ENCODE measurements around the gene HNRNPR. TPM values are rescaled to one million over a fixed set of nuclear protein-coding genes. Genes with fewer than 3 reads are reported as not detected.

Gene HNRNPR
- total RNA-seq, 3 donors from 2014 or later: 84.0 to 108 (median 96.6) TPM

DNA sequence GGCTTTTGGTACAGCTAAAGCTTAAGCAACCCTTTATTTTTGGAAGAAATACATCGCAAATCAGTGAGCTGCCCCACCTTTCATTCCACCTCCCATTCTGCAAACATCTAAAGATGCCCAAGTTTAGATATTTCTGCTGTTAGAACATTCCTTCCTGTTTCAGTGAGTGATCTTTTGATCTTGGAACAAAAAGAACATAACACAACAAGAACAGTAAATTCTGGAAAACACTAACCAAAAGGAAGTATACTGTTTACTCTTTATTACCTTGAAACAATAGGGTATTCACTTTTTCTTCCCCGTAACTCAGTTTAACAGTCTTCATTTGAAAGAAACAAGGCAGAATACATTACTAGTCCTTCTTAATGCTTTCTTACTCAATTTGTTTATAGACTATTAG, 40.6 kb downstream of the HNRNPR start:
- DNase-seq: no peak
- Histone ChIP-seq H3K4me1 (ENCODE audit: low read depth) (peaks cover 4% of the 10 kb centered on the region), H3K9me3 (no peaks in the 10 kb centered on the region), H3K4me3 (no peak overlapping the region), H3K36me3 (ENCODE audit: low read depth) (no peaks in the 10 kb centered on the region)
- TF ChIP-seq, protein P1, sequence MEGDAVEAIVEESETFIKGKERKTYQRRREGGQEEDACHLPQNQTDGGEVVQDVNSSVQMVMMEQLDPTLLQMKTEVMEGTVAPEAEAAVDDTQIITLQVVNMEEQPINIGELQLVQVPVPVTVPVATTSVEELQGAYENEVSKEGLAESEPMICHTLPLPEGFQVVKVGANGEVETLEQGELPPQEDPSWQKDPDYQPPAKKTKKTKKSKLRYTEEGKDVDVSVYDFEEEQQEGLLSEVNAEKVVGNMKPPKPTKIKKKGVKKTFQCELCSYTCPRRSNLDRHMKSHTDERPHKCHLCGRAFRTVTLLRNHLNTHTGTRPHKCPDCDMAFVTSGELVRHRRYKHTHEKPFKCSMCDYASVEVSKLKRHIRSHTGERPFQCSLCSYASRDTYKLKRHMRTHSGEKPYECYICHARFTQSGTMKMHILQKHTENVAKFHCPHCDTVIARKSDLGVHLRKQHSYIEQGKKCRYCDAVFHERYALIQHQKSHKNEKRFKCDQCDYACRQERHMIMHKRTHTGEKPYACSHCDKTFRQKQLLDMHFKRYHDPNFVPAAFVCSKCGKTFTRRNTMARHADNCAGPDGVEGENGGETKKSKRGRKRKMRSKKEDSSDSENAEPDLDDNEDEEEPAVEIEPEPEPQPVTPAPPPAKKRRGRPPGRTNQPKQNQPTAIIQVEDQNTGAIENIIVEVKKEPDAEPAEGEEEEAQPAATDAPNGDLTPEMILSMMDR (IDR thresholded peaks at IDR 0.05): no peak
- no peak for ATAC-seq
- intact Hi-C loops (cut with DNase I, micrococcal nuclease): no loop called here

DNA sequence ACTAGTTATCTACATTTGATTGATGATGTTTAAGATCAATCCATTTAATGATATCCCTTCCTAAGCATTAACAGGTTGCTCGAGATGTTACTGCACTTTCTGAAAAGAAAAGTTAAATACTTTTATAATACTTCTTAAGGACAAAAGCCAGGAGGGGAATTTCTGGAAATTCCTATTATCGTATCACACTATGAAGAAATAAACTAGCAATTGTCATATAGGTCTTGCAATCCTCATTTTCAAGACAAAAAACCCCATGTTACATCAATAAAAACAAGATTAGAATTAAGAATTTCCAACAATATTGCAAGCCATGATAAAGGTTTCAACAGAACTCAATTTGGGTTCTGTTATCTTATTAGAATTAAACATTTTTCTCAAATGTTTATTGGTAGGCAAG, 47.2 kb downstream of the HNRNPR start:
- Histone ChIP-seq H3K4me3 (no peak overlapping the region), H3K36me3 (ENCODE audit: low read depth) (no peaks in the 10 kb centered on the region), H3K9me3 (no peaks in the 10 kb centered on the region), H3K4me1 (ENCODE audit: low read depth) (no peaks in the 10 kb centered on the region)
- DNase-seq (no peak), ATAC-seq (no peak)
- intact Hi-C loops (cut with DNase I, micrococcal nuclease): no loop called here
- TF ChIP-seq, protein P1 (IDR thresholded peaks at IDR 0.05): no peak

DNA sequence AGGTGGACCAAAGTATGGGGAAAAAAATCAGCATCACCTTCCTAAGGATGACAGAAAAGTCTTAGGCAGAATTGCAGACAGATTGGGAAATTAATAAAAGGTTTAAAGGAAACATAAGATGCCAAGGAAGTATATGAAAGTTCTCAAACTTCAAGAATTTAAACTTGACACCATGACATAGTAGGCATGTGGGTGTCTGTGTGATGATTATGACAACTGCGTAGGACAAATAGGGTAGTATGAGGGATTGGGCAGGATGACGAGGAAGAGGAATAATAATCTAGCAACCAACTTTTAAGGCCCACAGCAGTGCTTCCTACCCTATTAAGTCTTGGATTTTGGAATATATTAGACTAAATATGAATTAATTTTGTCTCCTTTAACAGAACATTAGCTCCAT, 52.4 kb downstream of the HNRNPR start:
- Histone ChIP-seq H3K36me3 (ENCODE audit: low read depth) (no peaks in the 10 kb centered on the region), H3K4me3 (no peak overlapping the region), H3K4me1 (ENCODE audit: low read depth) (no peaks in the 10 kb centered on the region), H3K9me3 (no peaks in the 10 kb centered on the region)
- DNase-seq: no peak
- ATAC-seq: no peak
- TF ChIP-seq, protein P1 (IDR thresholded peaks at IDR 0.05): no peak
- intact Hi-C loops (cut with DNase I, micrococcal nuclease): no loop called here

DNA sequence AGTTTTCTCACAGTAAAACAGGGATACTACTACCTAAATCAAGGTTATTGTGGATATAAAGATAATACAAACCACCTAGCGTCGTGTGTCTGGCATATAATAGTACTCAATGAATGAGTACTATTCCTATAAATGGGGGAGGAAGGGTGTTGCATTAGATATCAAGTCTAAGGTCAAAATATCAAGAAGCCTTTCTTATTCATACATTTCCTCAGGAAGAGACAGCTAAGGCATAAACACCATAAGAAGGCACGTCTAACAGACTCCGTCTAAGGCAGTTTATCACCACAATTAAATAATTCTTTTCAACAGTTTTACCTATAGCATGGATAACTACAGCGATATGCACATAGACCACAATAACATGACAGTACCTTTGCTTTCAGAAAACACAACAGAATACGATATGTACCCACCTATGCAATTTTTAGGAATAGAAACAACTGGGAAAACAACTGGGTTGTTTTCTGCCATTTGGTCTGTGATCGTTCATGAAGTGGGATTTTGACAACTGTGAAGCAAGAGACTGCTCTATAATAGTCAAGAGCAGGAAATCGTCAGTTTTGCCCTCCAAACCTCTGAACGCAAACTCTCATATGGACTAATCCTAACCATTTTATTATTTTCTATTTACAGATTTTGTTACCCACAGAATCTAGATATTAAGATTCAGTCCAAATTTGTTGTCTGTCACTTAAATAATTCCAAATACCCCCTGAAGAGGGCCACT, 53.1 kb downstream of the HNRNPR start:
- H3K36me3 ChIP-seq (ENCODE audit: low read depth): no peaks in the 10 kb centered on the region
- intact Hi-C loops (cut with DNase I, micrococcal nuclease): no loop called here
- no peak for DNase-seq
- no peaks in the 10 kb centered on the region for H3K4me1 ChIP-seq (ENCODE audit: low read depth)
- TF ChIP-seq, protein P1 (IDR thresholded peaks at IDR 0.05): no peak
- no peaks in the 10 kb centered on the region for H3K9me3 ChIP-seq
- H3K4me3 ChIP-seq: no peak overlapping the region
- no peak for ATAC-seq

DNA sequence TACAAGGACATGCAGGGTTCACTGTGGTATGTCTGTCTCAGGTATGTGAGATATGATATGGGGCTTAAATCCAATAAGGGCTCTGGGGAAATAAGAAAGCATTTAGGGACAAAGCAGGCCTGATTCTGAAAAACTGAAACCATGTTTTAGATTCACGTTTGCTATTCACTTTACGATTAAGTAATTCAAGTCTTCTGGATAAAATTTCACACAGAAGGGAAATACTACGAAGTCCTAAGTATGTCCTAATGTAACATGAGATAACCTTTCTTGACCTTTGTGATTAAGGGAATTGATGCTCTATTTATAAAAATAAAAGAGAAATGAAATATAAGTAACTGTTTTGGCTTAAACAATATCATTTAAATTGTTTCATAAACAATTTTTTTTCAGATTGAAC, 55.4 kb downstream of the HNRNPR start:
- no peak overlapping the region for H3K4me3 ChIP-seq
- DNase-seq: no peak
- ATAC-seq: no peak
- no peaks in the 10 kb centered on the region for H3K9me3 ChIP-seq
- no peaks in the 10 kb centered on the region for H3K36me3 ChIP-seq (ENCODE audit: low read depth)
- intact Hi-C loops (cut with DNase I, micrococcal nuclease): no loop called here
- TF ChIP-seq, protein P1 (IDR thresholded peaks at IDR 0.05): no peak
- H3K4me1 ChIP-seq (ENCODE audit: low read depth): peaks cover 5% of the 10 kb centered on the region

Data from mucosa of descending colon (tissue), 3 donors.